ENCODE data around the gene NDUFB5. TPM values are rescaled to one million over a fixed set of nuclear protein-coding genes. Genes with fewer than 3 reads are reported as not detected.

Gene NDUFB5
- total RNA-seq, 1 donor from 2014 or later: 22.4 TPM

- TF ChIP-seq CTCF (IDR thresholded peaks at IDR 0.05): no peak
- no peaks in the 10 kb centered on the region for H3K9me3 ChIP-seq
- H3K4me1 ChIP-seq: no peaks in the 10 kb centered on the region
- no peak overlapping the region for H3K27ac ChIP-seq
- DNase-seq (ENCODE audit: low spot score in 2 of 2): no peak
- no peaks in the 10 kb centered on the region for H3K27me3 ChIP-seq
- intact Hi-C loops (cut with DNase I): no loop called here
- no peaks in the 10 kb centered on the region for H3K36me3 ChIP-seq
- no peak overlapping the region for H3K4me3 ChIP-seq
These were observed 67.2 kb downstream of the NDUFB5 start for GRCh38 chr3:179671747-179672242.

GRCh38 chr3:179672918-179673317 is 68.3 kb downstream of the NDUFB5 start:
- Histone ChIP-seq H3K4me3 (no peak overlapping the region), H3K9me3 (no peaks in the 10 kb centered on the region), H3K36me3 (no peaks in the 10 kb centered on the region), H3K4me1 (no peaks in the 10 kb centered on the region), H3K27me3 (no peaks in the 10 kb centered on the region), H3K27ac (no peak overlapping the region)
- TF ChIP-seq CTCF (IDR thresholded peaks at IDR 0.05): no peak
- intact Hi-C loops (cut with DNase I): no loop called here
- no peak for DNase-seq (ENCODE audit: low spot score in 2 of 2)

DNA sequence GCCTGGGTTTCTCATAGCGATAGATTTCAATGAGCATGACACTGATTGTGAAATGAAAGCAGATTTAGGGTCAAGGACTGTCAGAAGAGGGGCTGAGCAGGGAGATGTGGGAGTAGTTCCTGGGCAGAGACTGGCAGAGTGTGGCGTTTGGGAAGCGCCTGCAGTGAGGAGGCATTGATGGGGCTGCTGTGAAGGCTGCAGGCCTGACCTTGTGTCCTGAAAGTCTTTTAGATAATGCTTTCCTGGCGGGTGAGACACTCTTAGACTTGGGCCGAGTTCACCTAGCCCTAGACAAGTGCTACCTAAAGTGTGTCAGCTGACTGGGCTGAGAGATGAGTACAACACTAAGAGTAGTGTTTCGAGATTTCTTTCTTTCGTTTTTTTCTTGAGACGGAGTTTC is 68.9 kb downstream of the NDUFB5 start:
- no peaks in the 10 kb centered on the region for H3K9me3 ChIP-seq
- no peak overlapping the region for H3K4me3 ChIP-seq
- DNase-seq (ENCODE audit: low spot score in 2 of 2): no peak
- no peak overlapping the region for H3K27ac ChIP-seq
- no peak for TF ChIP-seq CTCF (IDR thresholded peaks at IDR 0.05)
- no peaks in the 10 kb centered on the region for H3K4me1 ChIP-seq
- no peaks in the 10 kb centered on the region for H3K27me3 ChIP-seq
- intact Hi-C loops (cut with DNase I): no loop called here
- H3K36me3 ChIP-seq: no peaks in the 10 kb centered on the region

DNA sequence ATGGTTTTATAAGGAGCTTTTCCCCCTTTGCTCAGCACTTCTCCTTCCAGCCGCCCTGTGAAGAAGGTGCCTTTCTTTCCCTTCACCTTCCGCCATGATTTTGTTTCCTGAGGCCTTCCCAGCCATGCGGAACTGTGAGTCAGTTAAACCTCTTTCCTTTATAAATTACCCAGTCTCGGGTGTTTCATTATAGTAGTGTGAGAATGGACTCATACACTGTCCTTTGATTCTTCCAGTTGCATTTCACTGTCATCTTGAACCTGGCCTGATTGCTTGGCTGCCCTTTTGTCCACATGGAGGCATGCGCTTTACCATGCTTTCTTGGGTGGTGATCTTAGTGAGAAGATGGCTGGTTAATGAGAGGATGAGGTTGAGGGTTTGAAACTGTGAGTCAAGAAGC is 71.5 kb downstream of the NDUFB5 start:
- H3K4me1 ChIP-seq: no peaks in the 10 kb centered on the region
- intact Hi-C loops (cut with DNase I): no loop called here
- H3K4me3 ChIP-seq: no peak overlapping the region
- H3K9me3 ChIP-seq: no peaks in the 10 kb centered on the region
- no peak overlapping the region for H3K27ac ChIP-seq
- no peak for DNase-seq (ENCODE audit: low spot score in 2 of 2)
- no peaks in the 10 kb centered on the region for H3K27me3 ChIP-seq
- no peaks in the 10 kb centered on the region for H3K36me3 ChIP-seq
- TF ChIP-seq CTCF (IDR thresholded peaks at IDR 0.05): no peak

Other genes with a start within 250 kb of the NDUFB5 start
- gene GNB4, start 153.3 kb upstream of the NDUFB5 start, total RNA-seq: 25.3 TPM
- 23.9 TPM for gene ACTL6A, start 41.9 kb upstream of the NDUFB5 start, total RNA-seq
- 41.1 TPM for gene MRPL47, start 156 bp upstream of the NDUFB5 start, total RNA-seq
- 3.1 TPM for gene USP13, start 48.2 kb downstream of the NDUFB5 start, total RNA-seq